Panc1 (cell line): ENCODE measurements around the gene BBX. TPM values are rescaled to one million over a fixed set of nuclear protein-coding genes. Genes with fewer than 3 reads are reported as not detected.

Source experiments
- ATAC-seq: fragments of 200-7000 bp; cut with Tn5 transposase; 2 replicates; pipeline ENCODE4 v1.9.1; 2020; ENCODE audit warnings: mild to moderate bottlenecking, moderate library complexity
- BruUV-seq: library from RNA; stranded (reverse); fragments of 400-500 nt; replicated peaks from 2 replicates; lab custom pipeline; 2021; lab: Mats Ljungman, UMichigan
- CTCF ChIA-PET: fragments of 300-600 bp; sonication (Branson Sonifier 250); formaldehyde crosslinking; loops from one replicate; lab custom pipeline; 2022; ENCODE audit warnings: antibody characterized with exemption; lab: Charles Lee
- POLR2A ChIA-PET: fragments of 300-600 bp; sonication (Branson Sonifier 250); formaldehyde crosslinking; loops from one replicate; lab custom pipeline; 2022; ENCODE audit warnings: antibody characterized with exemption; lab: Charles Lee
- DNase-seq: peaks from one replicate; pipeline ENCODE4 v3.0.0-alpha.2; 2010; ENCODE audit warnings: low read depth, low spot score
- H3K27ac ChIP-seq: 2 replicates; pipeline ENCODE4 v1.5.1; 2011; ENCODE audit warnings: mild to moderate bottlenecking, low read length, inconsistent platforms
- H3K27me3 ChIP-seq: fragments of 200-500 bp; sonication (Bioruptor generic); 2 replicates; pipeline ENCODE4 v1.6.0; 2014; ENCODE audit warnings: low read length, inconsistent platforms; ENCODE audit not compliant: control insufficient read depth, insufficient read depth
- H3K36me3 ChIP-seq: fragments of 200-500 bp; sonication (Bioruptor generic); 2 replicates; pipeline ENCODE4 v1.5.1; 2014; ENCODE audit warnings: inconsistent platforms, mild to moderate bottlenecking, low read length, moderate library complexity; ENCODE audit not compliant: control insufficient read depth, insufficient read depth
- H3K4me1 ChIP-seq: 2 replicates; pipeline ENCODE4 v1.5.1; 2011; ENCODE audit warnings: inconsistent platforms, mild to moderate bottlenecking, low read length, moderate library complexity; ENCODE audit not compliant: control insufficient read depth, insufficient read depth
- H3K4me3 ChIP-seq, 2 experiments: 2 replicates each; pipeline ENCODE4 v1.5.1; 2011 to 2012; ENCODE audit warnings: low read depth in 2 of 2, low read length in 2 of 2, mild to moderate bottlenecking in 2 of 2, inconsistent platforms in 1 of 2, moderate library complexity in 1 of 2
- H3K9me3 ChIP-seq: fragments of 200-500 bp; sonication (Bioruptor generic); 2 replicates; pipeline ENCODE4 v1.5.1; 2014; ENCODE audit warnings: low read depth, mild to moderate bottlenecking, inconsistent platforms, low read length, moderate library complexity; ENCODE audit not compliant: control insufficient read depth, insufficient read depth
- CTCF ChIP-seq: fragments of 450-650 bp; IDR thresholded peaks from 2 replicates; pipeline ENCODE4 v1.5.1; 2017; ENCODE audit warnings: mild to moderate bottlenecking
- POLR2AphosphoS5 ChIP-seq: IDR thresholded peaks from 2 replicates; pipeline ENCODE4 v1.6.1; 2012; ENCODE audit warnings: mild to moderate bottlenecking, low read depth, low read length, moderate library complexity
- SIN3A ChIP-seq: IDR thresholded peaks from 2 replicates; pipeline ENCODE4 v1.6.1; 2012; ENCODE audit warnings: low read depth, mild to moderate bottlenecking, low read length, moderate library complexity, borderline replicate concordance; ENCODE audit not compliant: insufficient read depth
- TCF7L2 ChIP-seq: IDR thresholded peaks from 2 replicates; pipeline ENCODE4 v1.6.1; 2011; ENCODE audit warnings: mild to moderate bottlenecking, low read depth, low read length, inconsistent platforms
- in situ Hi-C: cut with HindIII; loops from 2 replicates; pipeline ENCODE4 v1.10.0; 2016; ENCODE audit warnings: low sequenced_read_pairs, low pct_unique_long_range_greater_than_20kb
- intact Hi-C: fragments of 100-400 bp; cut with micrococcal nuclease; formaldehyde crosslinking; loops from one replicate; pipeline ENCODE4 v1.10.0; 2022; ENCODE audit not compliant: unreplicated experiment
- total RNA-seq: library from RNA; stranded (reverse); gene quantifications from one replicate; pipeline ENCODE4 v1.2.1, GENCODE V29; 2021; ENCODE audit not compliant: unreplicated experiment
- TF ChIP-seq, protein P1 (sequence below), 2 experiments: IDR thresholded peaks; 2 replicates each; pipeline ENCODE4 v1.6.1; 2011 to 2012; ENCODE audit warnings: low read depth in 2 of 2, control low read depth in 1 of 2, low read length in 1 of 2, mild to moderate bottlenecking in 1 of 2, moderate library complexity in 1 of 2; ENCODE audit not compliant: insufficient read depth in 1 of 2

Gene BBX
- total RNA-seq, 1 experiment from 2014 or later = 28.5 TPM

GRCh38 chr3:107710851-107711250 lies 188.1 kb downstream of the BBX start:
- in situ Hi-C loops = no loop called here

GRCh38 chr3:107716734-107717133 lies 194.0 kb downstream of the BBX start:
- BruUV-seq = no TSS peak
- Histone ChIP-seq H3K36me3 (no peaks in the 10 kb centered on the region), H3K9me3 (no peaks in the 10 kb centered on the region), H3K27ac (no peak overlapping the region), H3K27me3 (no peaks in the 10 kb centered on the region), H3K4me3 (no peak overlapping the region), H3K4me1 (no peaks in the 10 kb centered on the region)
- ChIA-PET CTCF (no interaction called here), POLR2A (no interaction called here)
- ATAC-seq (no peak), DNase-seq (no peak)
- in situ Hi-C loops = no loop called here
- TF ChIP-seq CTCF = no peak
- no peak for TF ChIP-seq SIN3A
- TF ChIP-seq POLR2AphosphoS5 = no peak
- TF ChIP-seq TCF7L2 = no peak
- TF ChIP-seq, protein P1, sequence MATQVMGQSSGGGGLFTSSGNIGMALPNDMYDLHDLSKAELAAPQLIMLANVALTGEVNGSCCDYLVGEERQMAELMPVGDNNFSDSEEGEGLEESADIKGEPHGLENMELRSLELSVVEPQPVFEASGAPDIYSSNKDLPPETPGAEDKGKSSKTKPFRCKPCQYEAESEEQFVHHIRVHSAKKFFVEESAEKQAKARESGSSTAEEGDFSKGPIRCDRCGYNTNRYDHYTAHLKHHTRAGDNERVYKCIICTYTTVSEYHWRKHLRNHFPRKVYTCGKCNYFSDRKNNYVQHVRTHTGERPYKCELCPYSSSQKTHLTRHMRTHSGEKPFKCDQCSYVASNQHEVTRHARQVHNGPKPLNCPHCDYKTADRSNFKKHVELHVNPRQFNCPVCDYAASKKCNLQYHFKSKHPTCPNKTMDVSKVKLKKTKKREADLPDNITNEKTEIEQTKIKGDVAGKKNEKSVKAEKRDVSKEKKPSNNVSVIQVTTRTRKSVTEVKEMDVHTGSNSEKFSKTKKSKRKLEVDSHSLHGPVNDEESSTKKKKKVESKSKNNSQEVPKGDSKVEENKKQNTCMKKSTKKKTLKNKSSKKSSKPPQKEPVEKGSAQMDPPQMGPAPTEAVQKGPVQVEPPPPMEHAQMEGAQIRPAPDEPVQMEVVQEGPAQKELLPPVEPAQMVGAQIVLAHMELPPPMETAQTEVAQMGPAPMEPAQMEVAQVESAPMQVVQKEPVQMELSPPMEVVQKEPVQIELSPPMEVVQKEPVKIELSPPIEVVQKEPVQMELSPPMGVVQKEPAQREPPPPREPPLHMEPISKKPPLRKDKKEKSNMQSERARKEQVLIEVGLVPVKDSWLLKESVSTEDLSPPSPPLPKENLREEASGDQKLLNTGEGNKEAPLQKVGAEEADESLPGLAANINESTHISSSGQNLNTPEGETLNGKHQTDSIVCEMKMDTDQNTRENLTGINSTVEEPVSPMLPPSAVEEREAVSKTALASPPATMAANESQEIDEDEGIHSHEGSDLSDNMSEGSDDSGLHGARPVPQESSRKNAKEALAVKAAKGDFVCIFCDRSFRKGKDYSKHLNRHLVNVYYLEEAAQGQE (IDR thresholded peaks at IDR 0.05; ENCODE audit: insufficient read depth in 1 of 2, low read depth in 2 of 2, low read length in 1 of 2) = no peak
- intact Hi-C loops = no loop called here

More at GRCh38 chr3:107710851-107711250, 188.1 kb downstream of the BBX start:
- H3K27me3 ChIP-seq = no peaks in the 10 kb centered on the region
- ChIA-PET POLR2A (no interaction called here), CTCF (interaction anchor here (1.0 kb wide), 1 partner anchor 21 kb away, joined by 3 read pairs; no protein-coding TSS in a partner anchor)
- TF ChIP-seq SIN3A = no peak
- TF ChIP-seq, protein P1 (IDR thresholded peaks at IDR 0.05; ENCODE audit: insufficient read depth in 1 of 2, low read depth in 2 of 2, low read length in 1 of 2) = no peak
- TF ChIP-seq CTCF = no peak
- TF ChIP-seq TCF7L2 = no peak
- no peak for TF ChIP-seq POLR2AphosphoS5
- H3K4me1 ChIP-seq = no peaks in the 10 kb centered on the region
- H3K9me3 ChIP-seq = no peaks in the 10 kb centered on the region
- no peak overlapping the region for H3K4me3 ChIP-seq
- DNase-seq (no peak), ATAC-seq (no peak)
- H3K27ac ChIP-seq = no peak overlapping the region
- BruUV-seq = no TSS peak
- no peaks in the 10 kb centered on the region for H3K36me3 ChIP-seq
- intact Hi-C loops = no loop called here
